Measurements from ENCODE around the gene KIRREL1.

KIRREL1 gene

DNA sequence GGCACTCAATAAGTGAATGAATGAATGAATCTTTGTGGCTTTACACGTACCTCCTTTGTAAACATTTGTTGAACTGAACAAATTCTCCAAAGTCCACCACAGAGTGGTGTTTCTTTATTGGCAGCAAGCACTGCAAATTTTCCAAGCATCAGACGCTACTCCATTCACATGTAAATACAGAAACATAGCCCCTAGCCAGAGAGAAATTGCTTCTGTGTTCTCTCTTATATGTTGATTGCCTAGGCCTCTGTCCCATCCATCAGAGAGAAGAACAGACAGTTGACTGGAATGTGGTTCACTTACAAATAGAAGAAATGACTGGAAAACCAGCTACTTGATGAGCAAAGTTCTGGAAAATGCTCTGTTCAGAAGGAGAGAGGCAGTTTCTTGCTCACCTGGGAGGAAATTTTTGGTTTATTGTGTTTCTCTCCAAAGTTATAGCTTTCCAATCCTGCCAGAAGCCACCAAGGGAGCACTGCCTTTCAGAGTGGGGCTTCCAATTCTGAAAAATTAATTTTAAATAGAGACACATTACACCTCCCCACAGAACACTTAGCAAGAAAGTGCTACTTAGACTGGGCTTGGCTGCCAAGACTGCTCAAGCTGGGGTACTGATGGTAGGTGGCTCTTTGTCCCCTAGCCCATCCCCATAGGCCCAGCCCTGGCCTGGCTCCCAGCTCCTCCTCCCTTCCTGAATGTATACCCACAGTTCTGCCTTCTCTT lies 18.1 kb upstream of the KIRREL1 start:
- no peak for DNase-seq

DNA sequence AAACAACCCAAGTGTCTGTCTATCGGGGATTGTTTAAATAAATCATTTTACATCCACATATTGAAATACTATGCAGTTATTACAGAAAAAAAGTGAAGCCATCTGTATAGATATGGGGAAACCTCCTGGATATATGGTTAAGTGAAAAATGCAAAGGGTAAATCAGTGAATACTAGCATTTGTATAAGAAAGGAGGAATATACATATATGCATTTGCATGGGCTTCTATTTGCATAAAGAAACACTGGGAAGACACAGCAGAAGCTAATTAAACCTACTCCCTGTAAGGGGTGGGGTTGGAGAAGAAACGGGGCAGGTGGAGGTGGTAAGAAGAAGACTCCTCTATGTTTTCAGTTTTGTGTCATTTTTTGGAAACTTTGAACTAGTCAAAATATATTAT lies 16.6 kb upstream of the KIRREL1 start:
- no peak for DNase-seq

DNA sequence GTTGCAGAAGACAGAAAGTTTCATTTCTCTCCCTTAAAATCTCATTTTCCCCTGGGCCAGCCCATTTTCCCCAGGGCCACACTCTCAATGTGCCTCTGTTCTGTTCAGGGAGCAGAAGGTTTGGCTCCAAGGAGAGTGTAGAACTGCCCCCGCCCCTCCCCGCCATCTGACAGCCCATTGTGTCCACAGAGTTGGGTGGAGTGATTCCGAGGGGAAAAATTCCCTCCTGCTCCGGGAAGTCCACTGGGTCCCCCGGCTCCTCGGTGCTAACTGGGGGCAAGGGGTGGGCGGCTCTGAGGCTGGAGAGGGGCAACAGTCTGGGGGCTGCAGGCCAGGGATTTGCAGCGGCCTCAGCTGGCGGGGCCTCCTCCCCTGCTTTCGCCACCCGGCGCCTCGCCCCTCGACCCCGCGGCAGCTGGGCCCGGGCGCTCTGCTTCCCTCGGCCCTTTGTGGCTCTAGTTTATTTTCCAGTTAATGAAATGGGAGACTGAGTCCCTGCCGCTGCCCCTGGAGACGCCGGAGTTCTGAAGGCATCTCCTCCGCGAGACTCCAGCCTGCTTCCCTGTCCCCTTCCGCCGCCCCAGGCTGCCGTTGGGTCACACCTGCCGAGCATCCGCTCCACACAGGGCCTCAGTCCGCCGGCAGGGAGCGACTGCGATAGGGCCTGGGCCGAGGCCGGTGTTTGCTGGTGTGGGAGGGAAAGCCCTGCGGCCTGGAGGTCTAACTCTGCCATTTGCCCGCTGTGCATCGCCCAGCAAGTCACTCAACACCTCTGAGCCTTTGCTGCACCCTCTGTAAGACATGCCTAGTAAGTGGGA lies 14.7 kb upstream of the KIRREL1 start:
- no peak for DNase-seq

DNA sequence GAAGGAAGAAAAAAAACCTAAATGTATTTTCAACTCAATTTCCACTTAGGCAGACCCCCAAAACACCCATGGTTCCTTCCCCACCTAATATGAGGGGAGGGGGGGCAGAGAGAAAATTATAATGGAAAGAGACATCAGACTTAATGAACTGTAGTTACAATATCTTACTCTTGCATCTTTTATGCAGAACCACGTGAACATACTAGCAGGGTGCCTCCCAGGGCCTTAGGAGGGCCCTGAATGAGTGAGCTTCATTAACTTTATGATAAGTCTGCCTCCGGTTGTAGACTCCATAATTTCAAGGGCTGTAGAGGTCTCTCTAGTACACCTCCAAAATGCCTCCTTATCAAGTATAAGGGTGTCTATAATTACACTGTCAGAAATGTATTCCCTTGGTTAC lies 11.3 kb upstream of the KIRREL1 start:
- no peak for DNase-seq

DNA sequence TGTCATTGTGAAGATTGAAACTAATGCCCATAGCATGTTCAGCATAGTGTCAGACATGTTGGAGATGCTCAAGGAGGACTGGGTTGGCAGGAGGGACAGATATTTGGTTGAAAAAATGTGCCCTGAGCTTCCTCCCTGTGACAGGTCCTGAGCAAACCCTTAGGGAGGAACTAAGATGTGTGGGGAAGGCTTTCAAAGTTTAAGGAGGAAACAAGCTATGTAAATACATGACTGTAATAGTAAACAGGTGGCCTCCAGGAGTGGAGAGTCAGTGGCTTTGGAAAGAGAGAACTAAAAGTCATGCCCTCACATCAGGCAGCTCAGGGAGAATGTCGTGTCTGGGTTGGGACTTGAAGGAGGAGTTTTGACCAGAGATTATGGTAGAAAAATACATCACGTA lies 9.7 kb upstream of the KIRREL1 start:
- no peak for DNase-seq

DNA sequence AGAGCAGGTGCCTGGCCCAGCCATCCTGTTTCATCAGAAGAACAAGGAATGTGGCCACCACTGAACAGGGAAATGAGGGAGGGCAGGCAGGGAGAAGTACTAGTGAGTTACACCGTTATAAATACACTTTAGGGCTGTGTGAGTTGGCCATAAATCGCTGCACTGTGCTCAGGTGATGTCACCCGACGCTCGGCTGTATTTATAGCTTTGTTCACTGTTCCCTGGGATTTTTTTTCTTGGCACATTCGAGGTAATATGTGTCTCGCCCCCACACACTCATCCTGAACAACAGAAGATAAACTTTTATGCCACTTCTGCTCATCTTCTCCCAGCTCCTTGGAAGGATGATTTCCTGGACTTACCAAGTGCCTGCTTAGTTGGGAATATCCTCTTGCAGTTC lies 9.0 kb upstream of the KIRREL1 start:
- no peak for DNase-seq

DNA sequence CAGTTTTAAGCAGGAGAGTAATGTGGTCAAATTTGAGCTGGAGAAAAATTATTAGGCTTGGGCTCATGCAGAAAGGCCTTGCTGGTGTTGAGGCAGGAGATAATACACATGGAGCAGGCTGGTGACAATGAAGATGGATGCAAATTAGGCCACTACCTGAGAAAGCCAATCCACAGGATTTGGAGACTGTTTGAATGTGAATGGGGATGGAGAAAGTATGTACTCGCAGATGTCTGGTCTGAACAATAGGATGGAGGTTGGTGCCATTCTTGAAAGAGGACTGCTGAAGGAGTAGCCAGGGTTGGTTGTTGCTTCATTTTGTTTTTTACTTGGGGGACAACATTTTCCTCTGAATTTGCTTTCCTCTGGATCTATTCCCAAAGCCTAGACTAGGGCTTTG lies 8.0 kb upstream of the KIRREL1 start:
- no peak for DNase-seq

DNA sequence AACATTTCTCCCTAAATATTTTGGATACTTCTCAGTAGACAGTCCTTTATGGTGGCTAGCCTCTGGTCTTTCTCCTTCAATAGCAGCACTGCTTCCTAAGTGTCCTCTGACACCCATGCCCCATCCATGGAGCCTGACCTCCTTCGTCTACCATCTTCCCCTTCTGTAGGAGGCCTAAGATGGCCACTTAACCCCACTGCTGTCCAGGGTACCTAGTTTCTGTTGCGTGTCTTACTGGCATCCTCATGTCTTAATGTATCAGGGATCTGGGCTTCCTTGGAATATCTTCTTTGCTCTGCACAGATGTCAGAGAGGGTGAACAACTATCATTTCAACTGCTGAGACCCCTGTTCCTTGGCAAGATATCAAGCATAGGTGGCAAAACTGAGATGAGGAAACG lies 5.4 kb upstream of the KIRREL1 start:
- no peak for DNase-seq

DNA sequence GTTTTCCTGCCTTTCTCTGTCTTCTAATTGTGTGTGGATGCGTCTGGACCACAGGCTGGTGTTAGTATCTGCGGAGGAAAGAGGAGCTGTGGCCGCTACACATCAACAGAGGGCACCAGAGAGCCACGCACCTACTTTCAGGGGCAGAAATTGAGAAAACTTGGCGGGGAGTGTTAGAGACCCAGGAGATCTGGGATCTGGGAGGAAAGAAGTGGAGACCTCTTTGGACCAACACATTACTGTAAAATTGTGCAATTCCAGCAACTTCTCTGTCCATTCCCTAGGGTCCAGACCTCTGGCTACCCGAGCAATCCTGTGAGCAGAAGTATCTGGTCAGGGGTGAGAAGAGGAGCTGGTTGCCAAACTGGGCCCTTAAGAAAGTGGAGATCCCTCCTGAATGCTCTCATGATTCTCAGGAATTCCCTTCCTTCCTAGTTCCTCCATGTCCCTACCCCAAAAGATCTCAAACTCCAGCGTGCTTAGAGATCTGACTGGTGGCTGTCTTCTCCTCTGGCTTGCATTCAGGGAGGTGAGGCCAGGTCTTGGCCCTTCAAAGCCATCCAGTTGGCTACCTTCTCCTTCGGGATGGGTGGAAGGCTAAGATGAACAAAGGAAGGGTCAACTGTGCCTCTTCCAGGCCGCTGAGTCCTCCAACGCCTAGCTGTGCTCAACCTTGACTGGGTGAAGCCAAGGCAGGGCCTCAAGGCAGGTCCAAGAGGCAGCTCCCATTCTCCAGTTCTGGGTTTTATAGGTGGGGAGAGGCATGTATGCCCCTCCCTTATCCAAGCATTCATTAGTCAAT lies 1.2 kb upstream of the KIRREL1 start:
- DNase-seq, result no peak

DNA sequence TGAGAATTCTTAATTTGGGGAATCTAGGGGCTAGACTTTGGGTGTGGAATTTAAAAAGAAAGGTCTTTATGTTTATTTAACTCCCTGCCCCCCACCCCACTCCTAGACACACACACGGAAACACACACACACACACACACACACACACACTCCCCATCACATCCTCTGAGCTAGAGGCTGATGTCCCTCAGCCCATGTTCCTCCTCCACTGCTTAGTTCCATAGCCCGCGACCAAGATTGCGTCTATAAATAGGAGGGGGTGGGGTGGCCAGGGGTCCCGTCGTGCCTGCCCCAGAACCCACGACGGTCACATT lies 655 bp upstream of the KIRREL1 start:
- DNase-seq, result no peak

DNA sequence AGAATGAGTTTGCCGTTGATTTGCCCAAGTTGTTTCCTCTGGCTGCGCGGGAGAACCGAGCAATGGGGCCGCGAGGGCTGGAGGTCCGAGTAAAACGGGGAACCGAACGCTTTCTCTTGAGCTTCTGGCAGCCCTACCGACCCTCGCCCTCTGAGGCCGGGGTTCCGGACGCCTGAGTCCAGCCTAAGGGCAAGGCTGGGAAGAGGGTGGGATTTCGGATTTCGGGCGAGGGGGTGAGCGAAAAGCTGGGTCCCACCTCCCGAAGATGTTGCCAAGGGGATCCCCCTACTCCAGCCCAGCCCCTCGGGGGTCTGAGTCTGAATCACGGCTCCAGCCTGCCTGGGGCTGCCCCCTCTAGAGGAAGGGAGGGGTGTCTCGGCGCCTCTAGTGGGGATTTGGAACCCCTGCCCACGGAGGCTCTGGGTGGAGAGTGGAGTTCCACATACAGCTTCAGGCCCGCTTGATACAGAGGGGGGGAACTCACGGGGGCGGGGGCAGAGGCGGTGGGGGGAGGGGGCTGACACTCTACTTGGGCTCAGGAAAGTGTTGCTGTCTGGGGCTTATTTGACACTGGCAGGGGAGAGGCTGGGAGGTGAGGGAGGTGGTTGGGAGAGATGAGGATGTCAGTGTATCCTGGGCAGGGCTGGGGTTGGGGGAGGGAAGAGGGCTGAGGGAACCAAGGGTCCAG lies 617 bp downstream of the KIRREL1 start:
- DNase-seq, result no peak

DNA sequence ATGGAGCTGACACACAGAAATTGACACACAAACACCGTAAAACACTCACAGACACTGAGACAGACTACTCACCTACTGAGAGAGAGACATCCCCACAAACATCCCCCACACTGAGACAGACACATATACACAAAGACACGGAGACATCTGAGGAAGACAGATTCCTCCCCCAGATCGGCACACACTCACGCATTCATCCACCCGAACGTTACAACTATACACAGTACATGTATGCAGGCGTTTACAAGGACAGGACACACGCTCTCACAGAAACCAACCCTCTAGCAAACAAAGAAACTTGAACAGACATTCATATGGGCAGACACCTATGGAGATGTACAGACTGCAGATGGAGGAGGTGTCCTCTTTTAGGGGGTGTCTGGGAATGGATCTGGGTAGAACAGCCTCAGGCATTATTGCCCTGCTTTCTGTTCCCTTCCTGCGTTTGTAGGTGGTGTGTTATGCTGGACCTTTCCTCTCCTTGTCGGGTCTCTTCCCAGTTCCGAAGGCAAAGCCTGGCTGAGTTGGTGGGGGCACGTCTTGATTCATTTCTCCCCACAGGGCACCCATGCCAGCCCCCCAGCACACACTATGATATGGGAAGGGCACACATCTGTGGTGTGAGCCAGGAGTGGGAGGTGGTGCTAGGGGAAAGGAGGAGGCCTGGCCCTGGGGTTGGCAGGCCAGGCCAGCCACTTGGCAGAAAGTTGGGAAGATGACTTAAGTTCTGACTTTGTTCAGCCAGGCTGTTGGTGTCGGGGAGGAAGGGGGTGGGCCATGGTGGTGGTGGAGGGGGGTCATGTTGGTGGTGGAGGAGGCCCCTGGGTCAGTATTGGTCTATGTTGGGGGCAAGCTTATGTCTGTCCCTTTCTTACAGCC lies 1.5 kb downstream of the KIRREL1 start:
- no peak for DNase-seq

DNA sequence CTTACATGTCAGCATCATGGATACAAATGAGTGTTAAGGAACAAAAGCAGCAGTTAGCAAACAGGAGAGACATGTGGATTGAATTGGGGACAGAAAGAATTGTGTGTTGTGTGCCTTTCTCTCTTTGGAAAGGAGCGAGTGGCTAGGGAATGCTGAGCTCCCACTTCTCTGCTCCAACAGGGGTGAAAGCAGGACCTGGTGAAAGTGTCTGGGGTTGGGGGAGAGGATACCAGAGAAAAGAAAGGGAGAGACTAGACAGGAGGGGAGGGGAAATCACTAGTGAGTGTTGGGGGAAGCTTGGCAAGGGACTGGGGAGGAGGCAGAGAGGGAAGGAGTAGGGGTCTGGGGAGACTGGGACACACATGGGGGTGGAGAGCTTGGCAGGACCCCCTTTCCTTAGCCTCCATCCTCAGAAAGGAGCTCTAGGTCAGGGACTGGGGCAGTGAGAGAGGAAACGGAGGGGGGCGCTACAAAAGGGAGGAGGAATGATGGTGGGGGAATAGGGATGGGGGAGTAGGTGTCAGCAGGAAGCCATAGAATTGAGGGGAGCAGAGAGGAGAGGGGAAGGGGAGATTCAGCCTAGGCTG lies 2.2 kb downstream of the KIRREL1 start:
- DNase-seq, result no peak

DNA sequence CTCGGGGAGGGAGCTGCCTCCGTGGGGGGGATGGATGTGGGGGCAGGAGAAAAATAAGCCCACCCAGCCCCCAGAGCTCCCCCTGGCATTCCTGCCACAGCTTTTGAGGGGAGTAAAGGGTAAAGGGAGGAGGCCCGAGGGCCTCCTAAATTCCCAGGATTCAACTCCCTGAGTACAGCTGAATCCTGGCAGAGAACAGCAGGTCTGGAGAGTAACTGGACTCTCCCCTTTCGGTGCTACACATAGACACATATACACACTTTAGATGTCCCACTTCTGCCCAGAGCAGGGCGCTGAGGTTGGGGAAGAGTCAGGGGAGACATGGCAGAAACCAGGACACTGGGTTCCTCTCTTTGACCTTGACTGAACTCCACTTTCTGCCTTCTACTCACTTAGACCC lies 3.0 kb downstream of the KIRREL1 start:
- no peak for DNase-seq

DNA sequence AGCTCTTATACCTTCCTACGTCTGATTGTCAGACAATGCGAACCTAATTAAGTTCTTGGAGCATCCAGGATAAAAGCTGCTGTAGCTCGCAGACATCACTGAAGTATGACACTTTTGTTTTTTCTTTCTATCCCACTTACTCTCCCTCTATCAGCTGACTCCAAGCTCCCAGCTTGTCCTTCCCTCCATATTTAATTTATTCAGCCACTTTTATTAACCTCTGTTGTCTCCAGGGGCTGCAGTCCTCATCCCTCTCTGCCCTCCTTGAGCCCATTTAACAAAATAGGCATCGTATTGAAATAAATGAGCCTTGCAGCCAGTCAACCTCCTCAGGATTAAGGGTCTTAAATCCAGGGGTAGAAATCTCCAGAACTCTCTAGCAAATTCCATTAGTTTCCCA lies 7.1 kb downstream of the KIRREL1 start:
- DNase-seq, result no peak

DNA sequence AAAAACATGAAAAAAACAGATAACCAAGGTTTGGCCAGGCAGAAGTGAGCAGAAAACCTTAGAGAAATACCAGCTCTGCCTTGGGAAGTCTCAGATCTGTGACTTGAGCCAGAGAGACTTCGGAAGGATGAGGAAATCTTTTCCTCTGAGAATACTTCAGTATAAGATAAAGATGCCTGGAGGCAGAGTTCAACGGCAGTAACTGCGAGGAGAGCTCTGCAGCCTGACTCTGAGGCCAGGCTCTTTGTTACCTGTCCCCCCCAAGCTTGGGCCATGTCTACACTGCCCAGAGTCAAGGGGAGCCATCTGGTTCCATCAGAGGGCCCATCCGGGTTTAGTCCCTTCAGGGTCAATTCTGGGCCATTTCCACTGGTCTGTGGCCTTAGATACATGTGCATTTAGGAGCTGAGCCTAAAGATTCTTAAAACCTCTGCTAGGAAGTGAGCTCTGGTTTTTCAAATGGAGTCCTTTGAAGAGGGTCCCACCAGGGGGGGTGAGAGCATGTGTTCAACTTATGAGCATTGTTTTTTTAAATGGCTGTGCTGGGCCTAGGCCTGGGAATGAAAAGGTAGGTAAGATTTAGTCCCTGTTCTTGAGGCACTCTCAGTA lies 8.7 kb downstream of the KIRREL1 start:
- DNase-seq, result no peak

DNA sequence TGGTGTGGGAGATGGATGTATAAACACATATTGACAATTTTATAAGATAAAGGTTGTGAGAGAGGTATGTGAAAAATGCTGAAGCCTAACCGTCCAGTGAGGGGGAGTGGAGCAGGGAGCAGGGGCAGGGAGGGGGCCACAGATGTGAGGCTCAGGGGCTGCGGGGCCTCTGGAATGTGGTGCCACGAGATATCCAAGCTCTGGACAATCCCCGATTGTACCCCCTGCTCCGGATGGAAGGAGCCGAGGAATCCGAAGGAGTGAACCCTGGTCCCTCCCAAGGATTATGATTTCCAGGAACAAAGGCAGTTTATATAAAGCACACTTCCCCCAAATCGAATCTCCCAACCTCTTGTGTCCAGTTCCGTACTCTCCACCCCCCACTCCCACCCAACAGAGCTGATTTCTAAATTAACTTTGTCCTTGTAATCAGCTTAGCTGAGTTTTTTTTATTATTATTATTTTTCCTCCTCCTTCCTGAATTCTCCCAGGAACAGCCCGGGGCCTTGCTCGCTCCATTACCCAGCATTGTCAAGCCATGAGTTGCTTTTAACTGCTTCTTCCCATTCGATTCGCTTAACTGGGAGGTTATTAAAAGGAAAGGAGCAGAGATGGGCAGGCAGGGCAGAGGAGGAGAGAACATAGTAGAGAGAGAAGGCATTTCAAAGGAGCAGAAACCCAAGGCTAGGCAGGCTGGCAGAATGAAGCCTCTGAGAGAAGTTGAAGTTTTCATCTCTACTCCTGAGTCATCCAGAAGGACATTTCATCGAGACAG lies 9.4 kb downstream of the KIRREL1 start:
- DNase-seq, result no peak

DNA sequence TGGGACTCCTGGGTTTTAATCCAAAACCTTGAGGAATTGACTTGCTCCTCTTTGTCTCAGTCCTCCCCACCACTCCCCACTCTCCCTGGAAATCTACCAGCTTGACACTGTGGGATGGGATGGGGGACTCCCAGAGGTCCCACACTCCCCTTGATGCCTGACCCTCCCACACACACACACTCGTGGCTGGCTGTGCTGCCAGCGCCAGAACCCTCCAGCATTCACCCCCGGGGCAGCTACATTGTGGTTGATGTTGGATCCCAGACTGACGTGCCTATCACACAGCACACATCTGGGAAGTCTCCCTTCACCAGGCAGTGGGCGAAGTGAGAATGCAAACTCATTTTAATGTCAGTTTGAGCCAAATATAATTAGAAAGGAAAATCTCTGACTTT lies 10.0 kb downstream of the KIRREL1 start:
- DNase-seq, result no peak

DNA sequence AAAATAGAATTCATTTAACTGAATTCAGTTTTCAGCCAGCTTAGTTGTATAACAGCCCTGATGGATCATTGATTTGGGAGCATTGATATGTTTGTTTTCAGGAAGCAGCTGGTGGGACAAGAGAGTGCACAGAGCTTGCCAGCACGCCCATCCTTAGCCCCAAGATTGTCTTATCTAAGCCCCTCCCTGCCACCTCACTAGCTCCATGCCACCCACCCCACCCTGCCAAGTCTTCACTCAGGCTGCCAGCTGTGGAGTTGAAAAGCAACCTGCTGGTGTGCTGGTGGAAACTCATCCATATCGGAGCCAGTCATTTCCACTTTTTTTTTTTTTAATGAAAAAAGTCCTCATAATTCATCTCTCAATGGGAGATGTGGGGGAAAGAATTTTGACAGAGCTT lies 11.8 kb downstream of the KIRREL1 start:
- no peak for DNase-seq

DNA sequence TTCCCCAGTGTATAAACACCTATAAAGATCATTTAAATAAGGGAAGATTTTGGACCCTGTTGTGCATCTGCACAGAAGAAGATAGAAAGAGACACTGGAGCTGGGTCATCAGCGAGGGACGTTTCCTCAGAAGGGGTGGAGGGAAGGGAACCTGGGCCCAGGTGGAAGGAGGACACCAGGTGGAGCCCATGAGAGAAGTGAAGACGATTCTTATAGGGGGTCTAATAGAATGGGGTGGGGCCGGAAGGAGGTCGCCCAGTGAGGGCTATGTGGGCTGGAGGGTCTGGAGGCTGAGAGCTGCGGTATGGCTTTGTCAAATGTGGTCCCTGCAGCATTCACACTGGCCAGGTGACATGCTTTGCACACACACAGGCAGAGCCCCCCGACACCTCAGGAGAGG lies 13.7 kb downstream of the KIRREL1 start:
- no peak for DNase-seq

Data from NCI-H748 treated with DMSO at 0.1 percent for 48 hours (cell line).